ENCODE measurements around the gene CENPB.

GRCh38 chr20:3739054-3739925 lies 47.2 kb downstream of the CENPB start:
- TF ChIP-seq CTCF (IDR thresholded peaks at IDR 0.05): no peak
- no peak for TF ChIP-seq POLR2A (IDR thresholded peaks at IDR 0.05)

Measured in testis (tissue), 2 donors.